BE2C (cell line): ENCODE data around the gene PPIB.
"Not testable (repeated sequence)": the region's sequence is repeated elsewhere in the genome, so short reads cannot be mapped to it uniquely, and the experiment has no call there.

Experiments used
- DNase-seq: peaks from one replicate; pipeline ENCODE4 v3.0.0-alpha.2; 2020
- H3K27me3 ChIP-seq: fragments of 250-450 bp; sonication (Bioruptor Pico); 2 replicates; pipeline ENCODE4 v1.5.1; 2020; ENCODE audit warnings: mild to moderate bottlenecking
- H3K36me3 ChIP-seq: fragments of 250-450 bp; sonication (Bioruptor Pico); 2 replicates; pipeline ENCODE4 v1.5.1; 2020; ENCODE audit warnings: mild to moderate bottlenecking
- H3K4me1 ChIP-seq: fragments of 250-450 bp; sonication (Bioruptor Pico); 2 replicates; pipeline ENCODE4 v1.5.1; 2020
- H3K4me3 ChIP-seq: 2 replicates; pipeline ENCODE4 v1.5.1; 2011; ENCODE audit warnings: low read depth, low read length
- H3K9me3 ChIP-seq: fragments of 250-450 bp; sonication (Bioruptor Pico); 2 replicates; pipeline ENCODE4 v1.5.1; 2020
- TF ChIP-seq, protein P1 (sequence below): IDR thresholded peaks from 2 replicates; pipeline ENCODE4 v1.5.1; 2012; ENCODE audit warnings: mild to moderate bottlenecking, low read depth, low read length

The PPIB gene

DNA sequence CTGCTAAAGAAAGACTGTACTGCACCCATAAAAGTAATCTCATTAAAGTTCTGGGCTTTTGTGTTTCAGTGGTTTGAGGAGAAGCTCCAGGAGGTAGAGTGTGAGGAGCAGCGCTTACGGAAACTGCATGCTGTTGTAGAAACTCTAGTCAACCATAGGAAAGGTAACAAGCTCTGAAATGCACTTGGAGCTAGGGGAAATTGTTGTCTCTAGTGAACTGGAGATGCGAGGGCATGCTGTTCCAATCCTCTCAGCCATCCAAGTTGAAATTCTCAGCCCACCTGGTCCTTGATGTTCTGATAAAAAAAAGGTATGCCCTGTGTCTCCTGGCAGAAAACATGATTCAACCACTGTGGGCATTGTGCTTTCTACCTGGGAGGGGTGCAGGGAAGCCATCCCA lies 32.7 kb downstream of the PPIB start:
- TF ChIP-seq, protein P1, sequence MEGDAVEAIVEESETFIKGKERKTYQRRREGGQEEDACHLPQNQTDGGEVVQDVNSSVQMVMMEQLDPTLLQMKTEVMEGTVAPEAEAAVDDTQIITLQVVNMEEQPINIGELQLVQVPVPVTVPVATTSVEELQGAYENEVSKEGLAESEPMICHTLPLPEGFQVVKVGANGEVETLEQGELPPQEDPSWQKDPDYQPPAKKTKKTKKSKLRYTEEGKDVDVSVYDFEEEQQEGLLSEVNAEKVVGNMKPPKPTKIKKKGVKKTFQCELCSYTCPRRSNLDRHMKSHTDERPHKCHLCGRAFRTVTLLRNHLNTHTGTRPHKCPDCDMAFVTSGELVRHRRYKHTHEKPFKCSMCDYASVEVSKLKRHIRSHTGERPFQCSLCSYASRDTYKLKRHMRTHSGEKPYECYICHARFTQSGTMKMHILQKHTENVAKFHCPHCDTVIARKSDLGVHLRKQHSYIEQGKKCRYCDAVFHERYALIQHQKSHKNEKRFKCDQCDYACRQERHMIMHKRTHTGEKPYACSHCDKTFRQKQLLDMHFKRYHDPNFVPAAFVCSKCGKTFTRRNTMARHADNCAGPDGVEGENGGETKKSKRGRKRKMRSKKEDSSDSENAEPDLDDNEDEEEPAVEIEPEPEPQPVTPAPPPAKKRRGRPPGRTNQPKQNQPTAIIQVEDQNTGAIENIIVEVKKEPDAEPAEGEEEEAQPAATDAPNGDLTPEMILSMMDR: no peak
- no peaks in the 10 kb centered on the region for H3K27me3 ChIP-seq
- peaks cover 14% of the 10 kb centered on the region for H3K4me1 ChIP-seq
- peaks cover 84% of the 10 kb centered on the region for H3K36me3 ChIP-seq
- no peak overlapping the region for H3K4me3 ChIP-seq
- no peak for DNase-seq
- no peaks in the 10 kb centered on the region for H3K9me3 ChIP-seq

DNA sequence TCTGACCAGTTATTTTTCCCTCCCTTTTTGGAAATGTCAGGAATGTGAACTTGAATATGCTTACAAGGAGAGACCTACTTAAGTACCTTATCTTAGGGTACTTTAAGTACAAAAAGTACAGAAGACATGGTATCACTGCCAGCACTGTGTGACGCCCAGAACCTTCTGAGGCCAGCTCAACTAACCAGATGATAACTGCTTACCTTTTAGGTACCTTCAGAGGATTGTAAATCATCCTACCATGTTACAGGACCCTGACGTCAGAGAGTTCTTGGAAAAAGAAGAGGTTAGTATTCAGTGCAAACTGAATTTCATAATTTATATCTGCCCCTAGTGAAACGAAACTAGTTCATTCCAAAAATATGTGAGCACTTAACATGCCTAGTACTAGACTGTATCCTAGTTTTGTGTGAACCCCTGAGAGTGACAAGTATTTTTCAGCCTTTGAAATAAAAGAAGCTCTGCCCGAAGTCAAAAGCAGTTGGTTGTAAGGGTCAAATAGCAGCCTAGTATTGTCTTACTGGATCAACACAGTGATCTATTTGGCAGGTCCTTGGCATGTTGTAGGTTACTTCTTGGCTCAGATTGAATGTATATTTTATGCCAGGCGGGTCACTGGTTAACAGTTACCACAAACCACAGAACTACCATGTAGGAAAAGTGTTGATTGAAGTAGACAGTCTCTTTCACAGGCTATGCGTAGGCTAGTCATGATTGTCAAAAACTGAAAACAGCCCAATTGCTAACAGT lies 35.1 kb downstream of the PPIB start:
- no peaks in the 10 kb centered on the region for H3K4me1 ChIP-seq
- TF ChIP-seq, protein P1: no peak
- no peak for DNase-seq
- H3K27me3 ChIP-seq: no peaks in the 10 kb centered on the region
- H3K4me3 ChIP-seq: no peak overlapping the region
- peaks cover 79% of the 10 kb centered on the region for H3K36me3 ChIP-seq
- no peaks in the 10 kb centered on the region; the same call in 1 of the 2 replicates for H3K9me3 ChIP-seq

DNA sequence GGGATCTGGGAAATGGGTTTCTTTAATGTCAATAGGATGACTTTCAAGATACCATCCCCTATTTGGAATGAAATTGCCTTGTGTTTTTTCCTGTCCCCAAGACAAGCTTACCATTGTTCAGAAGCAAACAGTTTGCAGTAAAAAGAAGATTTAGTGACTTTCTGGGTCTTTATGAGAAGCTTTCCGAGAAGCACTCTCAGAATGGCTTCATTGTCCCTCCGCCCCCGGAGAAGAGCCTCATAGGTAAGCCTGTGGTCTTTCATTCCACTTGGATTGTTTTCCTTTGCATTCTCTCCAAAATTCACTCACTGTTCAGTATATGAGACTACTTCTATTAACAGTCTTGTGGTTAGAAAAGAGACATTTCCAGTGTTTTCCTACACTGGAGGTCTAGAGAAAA lies 36.8 kb downstream of the PPIB start:
- H3K27me3 ChIP-seq: no peaks in the 10 kb centered on the region
- H3K9me3 ChIP-seq: no peaks in the 10 kb centered on the region; the same call in 1 of the 2 replicates
- no peak overlapping the region for H3K4me3 ChIP-seq
- peaks cover 75% of the 10 kb centered on the region for H3K36me3 ChIP-seq
- no peaks in the 10 kb centered on the region for H3K4me1 ChIP-seq
- no peak for DNase-seq
- TF ChIP-seq, protein P1: no peak

DNA sequence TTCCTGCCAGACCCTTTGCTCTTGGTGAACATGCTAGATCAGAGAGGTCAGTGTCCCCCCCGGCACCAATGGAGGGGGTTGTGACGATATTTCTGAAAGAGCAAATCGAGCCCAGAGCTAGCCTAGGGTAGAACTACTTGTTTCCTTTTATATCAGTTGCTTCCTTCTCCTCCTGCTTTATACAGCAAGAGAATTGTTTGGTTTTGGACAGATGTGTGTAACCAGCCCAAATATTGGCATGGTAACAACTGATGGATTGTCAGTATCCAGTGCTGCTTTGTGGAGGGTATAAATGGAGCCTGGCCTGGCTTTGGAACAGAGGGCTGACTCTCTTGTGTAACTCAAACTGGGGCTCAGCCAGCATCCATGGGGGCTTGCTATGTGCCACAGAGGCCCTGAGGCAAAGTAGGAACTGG lies 39.9 kb downstream of the PPIB start:
- Histone ChIP-seq H3K9me3 (no peaks in the 10 kb centered on the region; the same call in 1 of the 2 replicates), H3K4me1 (no peaks in the 10 kb centered on the region), H3K27me3 (no peaks in the 10 kb centered on the region), H3K36me3 (peaks cover 78% of the 10 kb centered on the region), H3K4me3 (no peak overlapping the region)
- TF ChIP-seq, protein P1: no peak
- no peak for DNase-seq

DNA sequence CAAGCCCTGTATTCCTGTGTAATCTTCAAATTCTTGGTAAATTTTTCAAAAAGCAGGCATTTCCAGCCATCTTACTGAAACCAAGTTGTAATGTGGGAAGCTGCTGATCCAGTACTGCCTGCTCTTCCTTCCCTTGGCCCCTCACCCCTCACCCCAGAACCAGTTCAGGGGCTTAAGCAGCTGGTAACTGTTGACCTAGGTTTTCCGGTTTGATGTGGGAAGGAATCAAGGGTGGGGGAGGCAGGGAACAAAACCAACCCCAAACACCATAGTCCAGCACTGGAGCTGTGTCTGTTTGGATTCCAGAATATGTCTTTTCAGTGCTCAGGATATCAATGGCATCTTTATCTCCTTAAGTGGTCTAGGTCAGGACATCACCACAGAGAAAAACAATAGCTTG lies 40.4 kb downstream of the PPIB start:
- TF ChIP-seq, protein P1: no peak
- H3K9me3 ChIP-seq: no peaks in the 10 kb centered on the region; the same call in 1 of the 2 replicates
- no peaks in the 10 kb centered on the region for H3K27me3 ChIP-seq
- H3K4me1 ChIP-seq: no peaks in the 10 kb centered on the region
- peaks cover 76% of the 10 kb centered on the region for H3K36me3 ChIP-seq
- H3K4me3 ChIP-seq: no peak overlapping the region
- DNase-seq: no peak

DNA sequence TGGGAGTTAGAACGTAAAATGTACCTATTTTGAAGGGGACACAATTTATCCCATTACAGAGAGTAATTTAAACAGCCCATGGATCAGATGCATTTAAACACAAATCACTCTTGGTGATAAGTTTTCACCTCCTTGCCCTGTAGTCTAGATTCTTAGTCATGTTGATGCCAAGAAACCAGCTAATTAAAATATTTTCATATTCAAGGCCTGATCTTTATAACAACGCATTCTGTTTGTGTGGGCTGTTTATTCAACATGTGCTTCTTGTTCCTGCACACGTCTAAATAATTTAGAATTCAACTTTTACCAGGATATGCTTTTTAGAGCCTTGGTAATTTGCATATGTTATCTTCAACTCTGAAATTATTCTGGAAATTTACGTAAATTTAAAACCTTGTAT lies 41.2 kb downstream of the PPIB start:
- Histone ChIP-seq H3K4me1 (no peaks in the 10 kb centered on the region), H3K36me3 (peaks cover 77% of the 10 kb centered on the region), H3K4me3 (no peak overlapping the region), H3K9me3 (no peaks in the 10 kb centered on the region; the same call in 1 of the 2 replicates), H3K27me3 (no peaks in the 10 kb centered on the region)
- TF ChIP-seq, protein P1: no peak
- no peak for DNase-seq

DNA sequence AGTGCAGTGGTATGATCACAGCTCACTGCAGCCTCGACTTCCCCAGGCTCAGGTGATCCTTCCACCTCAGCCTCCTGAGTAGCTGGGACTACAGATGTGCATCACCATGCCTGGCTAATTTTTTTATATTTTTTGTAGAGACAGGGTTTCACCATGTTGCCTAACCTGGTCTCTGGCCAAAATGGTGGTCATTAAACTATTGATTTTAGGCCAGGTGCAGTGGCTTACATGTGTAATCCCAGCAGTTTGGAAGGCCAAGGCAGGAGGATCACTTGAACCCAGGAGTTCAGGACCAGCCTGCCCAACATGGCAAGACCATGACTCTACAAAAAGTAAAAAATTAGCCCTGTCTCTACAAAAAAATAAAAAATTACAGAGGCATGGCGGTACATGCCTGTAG lies 42.5 kb downstream of the PPIB start:
- H3K27me3 ChIP-seq, DNase-seq, H3K4me1 ChIP-seq, H3K9me3 ChIP-seq, H3K4me3 ChIP-seq: not testable (repeated sequence)
- peaks cover 79% of the 10 kb centered on the region for H3K36me3 ChIP-seq
